Measurements from ENCODE around the gene MTERF4. TPM values are rescaled to one million over a fixed set of nuclear protein-coding genes. Genes with fewer than 3 reads are reported as not detected.

MTERF4 gene
- total RNA-seq, 1 donor from 2014 or later: 40.2 TPM

GRCh38 chr2:241068942-241069810, 32.9 kb downstream of the MTERF4 start:
- DNase-seq: no peak

- no peak for DNase-seq
These were observed 33.7 kb downstream of the MTERF4 start for GRCh38 chr2:241068136-241068941.

- DNase-seq: no peak
These were observed 34.5 kb downstream of the MTERF4 start for GRCh38 chr2:241067501-241068135.

GRCh38 chr2:241066893-241067341, 35.2 kb downstream of the MTERF4 start:
- DNase-seq: no peak

GRCh38 chr2:241066171-241066892, 35.8 kb downstream of the MTERF4 start:
- no peak for DNase-seq

- DNase-seq: no peak
These were observed 36.7 kb downstream of the MTERF4 start for GRCh38 chr2:241065355-241065803.

- no peak for DNase-seq
These were observed 37.2 kb downstream of the MTERF4 start for GRCh38 chr2:241064802-241065354.

- DNase-seq: no peak
These were observed 37.9 kb downstream of the MTERF4 start for GRCh38 chr2:241064008-241064801.

GRCh38 chr2:241063587-241063986, 38.5 kb downstream of the MTERF4 start:
- DNase-seq: no peak

- DNase-seq: no peak
These were observed 39.0 kb downstream of the MTERF4 start for GRCh38 chr2:241063093-241063551.

- DNase-seq: no peak
These were observed 39.5 kb downstream of the MTERF4 start for GRCh38 chr2:241062389-241063092.

GRCh38 chr2:241061275-241061674, 40.8 kb downstream of the MTERF4 start:
- DNase-seq: no peak

- no peak for DNase-seq
These were observed 48.4 kb downstream of the MTERF4 start for GRCh38 chr2:241053576-241054251.

GRCh38 chr2:241052677-241053360, 49.3 kb downstream of the MTERF4 start:
- DNase-seq: no peak

- DNase-seq: no peak
These were observed 50.3 kb downstream of the MTERF4 start for GRCh38 chr2:241051578-241052487.

- no peak for DNase-seq
These were observed 51.2 kb downstream of the MTERF4 start for GRCh38 chr2:241050624-241051577.
